ENCODE results near the gene PDGFC. TPM values are rescaled to one million over a fixed set of nuclear protein-coding genes. Genes with fewer than 3 reads are reported as not detected.

The PDGFC gene
- total and polyA plus RNA-seq, 8 donors = 4.9 to 39.8 (median 10.8) TPM

- intact Hi-C loops (cut with DNase I; ENCODE audit: low total_unique reads) = no loop called here
- Histone ChIP-seq H3K9me3 (peaks cover 0 to 17% (median 11%) of the 10 kb centered on the region in 4 donors), H3K4me3 (no peak overlapping the region), H3K27me3 (no peaks in the 10 kb centered on the region), H3K4me1 (peaks cover 0 to 15% (median 12%) of the 10 kb centered on the region in 4 donors), H3K27ac (peak overlapping the region in 4 of 5 donors; percentile 17 to 71 (median 44)), H3K36me3 (no peaks in the 10 kb centered on the region)
- 19 to 47% (median 28%) methylated on average over 1 of the region's 1 CpG for WGBS, 5 donors
- TF ChIP-seq CTCF (IDR thresholded peaks at IDR 0.05) = no peak
- TF ChIP-seq POLR2AphosphoS5 (IDR thresholded peaks at IDR 0.05) = no peak
- TF ChIP-seq POLR2A (IDR thresholded peaks at IDR 0.05) = no peak
- no peak for TF ChIP-seq EP300 (IDR thresholded peaks at IDR 0.05)
- DNase-seq = peak in 1 of 2 donors; percentile 30
These were observed 27.0 kb upstream of the PDGFC start for GRCh38 chr4:156998500-156999174.

- intact Hi-C loops (cut with DNase I; ENCODE audit: low total_unique reads) = no loop called here
- Histone ChIP-seq H3K36me3 (no peaks in the 10 kb centered on the region), H3K4me3 (no peak overlapping the region), H3K4me1 (no peaks in the 10 kb centered on the region), H3K27me3 (no peaks in the 10 kb centered on the region), H3K9me3 (peaks cover 0 to 27% (median 16%) of the 10 kb centered on the region in 4 donors), H3K27ac (no peak overlapping the region)
- peak in 1 of 2 donors; percentile 18 for DNase-seq
- no peak for TF ChIP-seq POLR2AphosphoS5 (IDR thresholded peaks at IDR 0.05)
- TF ChIP-seq CTCF (IDR thresholded peaks at IDR 0.05) = no peak
- no peak for TF ChIP-seq EP300 (IDR thresholded peaks at IDR 0.05)
- no peak for TF ChIP-seq POLR2A (IDR thresholded peaks at IDR 0.05)
- WGBS, 5 donors = 42 to 55% (median 52%) methylated on average over 2 of the region's 2 CpGs
These were observed 21.3 kb upstream of the PDGFC start for GRCh38 chr4:156992943-156993342.

GRCh38 chr4:156991161-156991560, 19.6 kb upstream of the PDGFC start:
- Histone ChIP-seq H3K9me3 (peaks cover 0 to 11% (median 5%) of the 10 kb centered on the region in 4 donors), H3K4me1 (no peaks in the 10 kb centered on the region), H3K36me3 (no peaks in the 10 kb centered on the region), H3K27me3 (no peaks in the 10 kb centered on the region), H3K27ac (no peak overlapping the region), H3K4me3 (no peak overlapping the region)
- DNase-seq = no peak
- intact Hi-C loops (cut with DNase I; ENCODE audit: low total_unique reads) = no loop called here
- 85 to 92% (median 89%) methylated on average over 3 of the region's 3 CpGs for WGBS, 5 donors
- no peak for TF ChIP-seq POLR2A (IDR thresholded peaks at IDR 0.05)
- TF ChIP-seq CTCF (IDR thresholded peaks at IDR 0.05) = no peak
- no peak for TF ChIP-seq POLR2AphosphoS5 (IDR thresholded peaks at IDR 0.05)

- intact Hi-C loops (cut with DNase I; ENCODE audit: low total_unique reads) = no loop called here
- DNase-seq = peak in 1 of 2 donors; percentile 26
- no peaks in the 10 kb centered on the region for H3K36me3 ChIP-seq
- no peaks in the 10 kb centered on the region for H3K4me1 ChIP-seq
- H3K27ac ChIP-seq = no peak overlapping the region
- H3K4me3 ChIP-seq = no peak overlapping the region
- no peaks in the 10 kb centered on the region for H3K27me3 ChIP-seq
- TF ChIP-seq CTCF (IDR thresholded peaks at IDR 0.05) (peak in 5 of 7 experiments; percentile 14 to 44 (median 24)), POLR2AphosphoS5 (IDR thresholded peaks at IDR 0.05) (no peak), EP300 (IDR thresholded peaks at IDR 0.05) (no peak)
- WGBS, 5 donors = 35 to 59% (median 55%) methylated on average over 1 of the region's 1 CpG
- H3K9me3 ChIP-seq = peaks cover 0 to 1% (median 0%) of the 10 kb centered on the region in 4 donors
These were observed 11.8 kb upstream of the PDGFC start for GRCh38 chr4:156983366-156983765.

Measured in stomach (tissue), 9 donors.